ENCODE results near the gene CNTN1.

DNA sequence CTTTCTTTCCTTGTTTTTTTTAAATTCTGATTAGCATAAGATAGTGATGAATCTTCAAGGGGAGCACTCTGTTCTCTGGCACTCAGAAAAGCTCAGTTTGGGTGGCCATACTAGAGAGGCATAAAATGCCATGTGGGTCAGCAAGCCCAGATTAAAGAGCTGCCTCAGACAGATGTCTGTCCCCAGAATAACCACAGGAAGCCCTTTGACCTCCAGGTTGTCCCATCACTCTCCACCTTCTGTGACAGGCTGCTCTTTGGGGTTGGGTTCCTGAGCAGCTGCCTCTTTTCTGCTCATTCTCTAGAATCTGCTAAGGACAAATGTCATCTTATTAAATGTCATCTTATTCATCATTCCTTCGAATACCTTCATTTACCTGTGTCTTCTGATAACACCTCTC lies 399.9 kb downstream of the CNTN1 start:
- TF ChIP-seq, protein P1, sequence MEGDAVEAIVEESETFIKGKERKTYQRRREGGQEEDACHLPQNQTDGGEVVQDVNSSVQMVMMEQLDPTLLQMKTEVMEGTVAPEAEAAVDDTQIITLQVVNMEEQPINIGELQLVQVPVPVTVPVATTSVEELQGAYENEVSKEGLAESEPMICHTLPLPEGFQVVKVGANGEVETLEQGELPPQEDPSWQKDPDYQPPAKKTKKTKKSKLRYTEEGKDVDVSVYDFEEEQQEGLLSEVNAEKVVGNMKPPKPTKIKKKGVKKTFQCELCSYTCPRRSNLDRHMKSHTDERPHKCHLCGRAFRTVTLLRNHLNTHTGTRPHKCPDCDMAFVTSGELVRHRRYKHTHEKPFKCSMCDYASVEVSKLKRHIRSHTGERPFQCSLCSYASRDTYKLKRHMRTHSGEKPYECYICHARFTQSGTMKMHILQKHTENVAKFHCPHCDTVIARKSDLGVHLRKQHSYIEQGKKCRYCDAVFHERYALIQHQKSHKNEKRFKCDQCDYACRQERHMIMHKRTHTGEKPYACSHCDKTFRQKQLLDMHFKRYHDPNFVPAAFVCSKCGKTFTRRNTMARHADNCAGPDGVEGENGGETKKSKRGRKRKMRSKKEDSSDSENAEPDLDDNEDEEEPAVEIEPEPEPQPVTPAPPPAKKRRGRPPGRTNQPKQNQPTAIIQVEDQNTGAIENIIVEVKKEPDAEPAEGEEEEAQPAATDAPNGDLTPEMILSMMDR (IDR thresholded peaks at IDR 0.05) = no peak
- no peak for TF ChIP-seq POLR2A (IDR thresholded peaks at IDR 0.05)

Measured in testis (tissue), 2 donors.